Dermis blood vessel endothelial cell (primary cell): ENCODE results near the gene VPS51. TPM values are rescaled to one million over a fixed set of nuclear protein-coding genes. Genes with fewer than 3 reads are reported as not detected.

ENCODE experiments used
- DNase-seq: peaks from one replicate; pipeline ENCODE4 v3.0.0; 2010
- total RNA-seq: library from RNA; depleted of rRNA; stranded (reverse); fragments of >200 nt; gene quantifications from 2 replicates; pipeline ENCODE4 v1.2.3, GENCODE V29; 2014

The VPS51 gene
- total RNA-seq, 1 donor from 2014 or later, result 409 TPM

DNA sequence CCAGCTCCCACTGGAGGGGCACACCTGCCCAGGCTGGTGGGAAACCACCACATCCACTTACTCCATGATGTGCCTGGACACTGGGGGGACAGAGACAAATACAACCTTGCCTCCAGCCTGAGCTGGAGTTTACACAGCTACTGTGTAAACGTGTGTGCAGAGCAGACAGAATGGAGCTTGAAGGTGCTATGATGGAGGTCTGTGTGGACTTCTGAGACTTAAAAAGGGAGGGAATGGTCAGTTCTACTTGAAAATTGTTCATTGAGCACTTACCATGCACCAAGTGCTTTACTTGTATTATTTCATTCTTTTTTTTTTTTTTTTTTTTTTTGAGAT, 23.4 kb upstream of the VPS51 start:
- no peak for DNase-seq

DNA sequence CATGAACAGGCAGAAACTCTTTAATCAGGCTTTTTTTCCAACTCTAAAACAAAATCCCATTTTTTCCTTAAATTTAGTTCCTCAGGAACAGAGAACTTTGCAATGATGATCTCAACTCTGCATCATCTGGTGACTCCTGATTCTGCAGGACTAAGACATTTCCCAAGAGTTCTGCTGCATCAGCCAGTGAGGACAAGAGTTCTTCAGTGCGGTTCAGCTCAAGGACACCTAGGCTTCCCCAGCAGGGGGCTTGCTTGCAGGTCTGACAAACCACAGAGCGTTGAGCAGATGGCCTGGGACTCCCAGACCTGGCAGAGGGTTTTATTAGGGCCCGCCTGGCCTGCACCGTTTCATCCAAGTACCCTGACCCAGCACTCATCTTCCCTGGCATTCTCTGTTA, 18.6 kb upstream of the VPS51 start:
- no peak for DNase-seq

DNA sequence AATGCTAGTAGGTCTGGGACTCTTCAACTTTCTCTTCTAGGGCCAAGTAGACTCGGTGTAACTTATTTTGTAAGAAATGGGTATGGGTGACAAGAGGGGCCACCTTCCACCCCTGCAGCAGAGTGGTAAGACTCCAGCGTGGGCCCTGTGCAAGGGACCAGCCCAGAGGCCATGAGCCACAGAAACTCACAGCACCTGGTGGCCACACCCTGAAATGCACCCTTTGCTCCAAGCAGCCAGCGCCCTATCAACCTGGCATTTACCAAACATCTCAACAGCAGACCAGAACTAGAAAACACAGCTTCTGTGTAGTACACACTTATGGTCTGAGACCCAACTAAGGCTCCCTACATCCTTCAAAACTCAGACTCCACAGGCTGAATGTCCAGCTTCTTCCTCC, 17.9 kb upstream of the VPS51 start:
- peak; percentile 67 for DNase-seq

DNA sequence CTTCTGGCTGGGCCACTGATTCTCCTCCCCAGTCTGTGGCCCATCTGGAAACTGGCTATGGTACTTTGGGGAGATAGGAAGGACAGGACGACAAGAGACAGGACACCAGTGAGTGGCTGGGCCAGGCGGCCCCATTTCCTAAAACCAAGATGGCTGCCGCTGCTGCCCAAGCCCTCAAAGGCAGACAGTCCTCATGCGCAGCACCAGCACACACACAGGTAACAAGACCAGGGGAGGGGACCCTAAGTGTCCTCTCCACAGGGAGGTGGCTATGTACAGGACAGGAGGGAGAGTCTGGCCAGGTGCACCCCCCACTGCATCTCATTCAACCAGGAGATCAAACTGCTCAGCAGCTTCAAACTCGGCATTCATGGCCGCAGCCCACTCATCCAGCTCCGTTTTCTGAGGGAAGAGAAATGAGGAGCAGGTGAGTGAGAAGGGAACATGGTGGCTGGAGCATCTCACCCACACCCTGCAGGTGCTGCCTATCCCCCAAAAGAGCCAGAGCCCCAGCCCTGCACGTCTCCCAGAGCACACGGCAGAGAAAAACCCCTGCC, 17.1 kb upstream of the VPS51 start:
- DNase-seq, result no peak

DNA sequence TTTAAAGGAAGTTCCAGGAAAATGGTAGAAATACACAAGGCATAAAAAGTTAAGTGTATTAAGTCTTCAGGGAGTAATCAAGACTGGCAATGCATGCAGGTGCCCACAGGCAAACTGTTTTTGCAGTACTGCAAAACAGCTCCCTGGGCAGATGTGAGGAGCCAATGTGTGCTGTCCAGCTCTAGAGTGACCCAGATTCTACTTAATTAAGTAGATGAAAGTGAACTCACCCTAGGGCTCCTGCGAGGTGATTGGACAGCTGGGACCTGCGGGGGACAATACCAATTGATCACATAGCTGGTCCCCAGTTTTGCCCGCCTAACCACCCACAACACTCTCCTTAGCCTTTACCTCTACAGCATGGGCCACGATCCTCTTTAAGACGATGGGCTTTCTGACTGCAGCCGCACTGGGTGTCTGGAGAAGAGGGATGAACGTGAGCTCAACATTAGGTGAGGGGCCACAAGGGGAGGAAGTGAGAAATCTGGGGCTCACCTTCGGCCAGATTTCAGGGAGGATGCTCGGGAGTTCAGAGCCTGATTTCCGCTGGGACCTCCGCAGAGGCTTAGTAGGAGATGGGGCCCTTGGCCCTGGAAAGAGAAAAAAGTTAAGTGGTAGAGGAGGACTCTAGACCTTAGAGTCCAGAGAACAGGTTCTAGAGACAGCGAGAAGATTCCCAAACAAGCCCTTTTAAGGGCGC, 12.7 kb upstream of the VPS51 start:
- DNase-seq, result no peak

DNA sequence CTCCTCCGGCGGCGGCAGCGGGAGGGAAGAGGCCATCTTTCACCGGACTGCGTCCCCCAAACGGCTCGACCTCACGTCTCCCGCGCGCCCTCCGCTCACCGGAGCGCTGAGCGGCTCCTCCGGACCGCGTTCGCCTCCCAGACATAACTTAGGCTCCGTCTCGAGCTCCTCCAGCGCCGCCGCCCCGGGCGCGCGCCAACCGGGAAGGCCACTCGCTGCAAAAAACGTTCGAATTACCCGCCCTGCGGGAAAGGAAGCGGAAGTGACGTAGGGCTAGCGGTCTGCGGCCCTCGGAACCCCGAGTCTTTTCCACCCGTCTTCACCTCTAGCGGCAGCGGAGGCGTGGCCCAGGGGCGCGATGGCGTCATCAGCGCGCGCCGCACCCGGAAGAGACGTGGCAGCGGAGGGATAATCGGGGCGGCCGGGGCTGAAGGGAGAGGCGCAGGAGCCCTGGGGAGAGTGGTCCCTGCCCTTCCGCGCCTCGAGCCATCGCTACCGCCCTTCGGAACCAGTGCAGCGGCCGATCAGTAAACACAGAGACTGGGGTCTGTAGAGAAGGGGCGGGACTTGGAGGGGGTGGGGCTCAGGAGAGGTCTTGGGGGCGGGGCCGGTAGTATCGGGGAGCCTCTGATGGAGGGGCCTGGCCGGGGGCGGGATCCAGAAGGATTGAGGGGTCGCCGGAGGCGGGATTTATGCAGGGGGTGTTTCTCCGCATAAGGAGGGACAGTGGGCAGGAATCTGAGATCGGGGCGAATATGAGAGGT, 12.0 kb upstream of the VPS51 start, which contains the start of the genes CDCA5 and ZFPL1:
TSS of gene CDCA5 (minus strand) at position 207 of the 764 bp plus-strand sequence. CDS start at position 145, 62 bp downstream.
TSS of gene ZFPL1 (plus strand) at position 389 of the 764 bp plus-strand sequence. CDS start 477 bp downstream, outside the sequence.
- peak; percentile 98 for DNase-seq

DNA sequence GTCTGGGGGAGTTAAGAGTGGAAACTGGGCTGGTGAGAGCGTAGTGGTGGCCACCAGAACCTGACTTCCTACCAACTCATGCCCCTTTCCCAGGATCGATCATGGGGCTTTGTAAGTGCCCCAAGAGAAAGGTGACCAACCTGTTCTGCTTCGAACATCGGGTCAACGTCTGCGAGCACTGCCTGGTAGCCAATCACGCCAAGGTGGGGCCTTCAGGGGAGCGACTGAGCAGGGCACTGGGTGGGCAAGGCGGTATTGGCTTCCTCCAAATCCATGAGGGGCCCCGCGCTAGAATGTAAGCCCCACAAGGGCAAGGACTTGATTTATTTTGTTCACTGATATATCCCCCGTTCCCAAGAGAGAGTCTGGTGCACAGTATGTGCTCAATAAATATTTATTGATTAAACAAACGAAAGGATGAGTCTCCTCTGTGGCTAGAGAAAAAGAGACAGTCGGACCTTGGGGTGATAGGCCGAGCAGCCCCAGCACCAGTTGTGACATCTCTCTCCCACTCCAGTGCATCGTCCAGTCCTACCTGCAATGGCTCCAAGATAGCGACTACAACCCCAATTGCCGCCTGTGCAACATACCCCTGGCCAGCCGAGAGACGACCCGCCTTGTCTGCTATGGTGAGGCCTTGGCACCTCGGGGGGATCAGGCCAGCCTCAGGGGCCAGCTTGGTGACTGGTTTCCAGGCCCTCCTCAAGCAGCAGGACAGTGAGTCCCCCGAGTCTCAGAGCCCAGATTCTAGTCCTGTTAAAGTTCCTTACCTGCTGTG, 11.2 kb upstream of the VPS51 start:
- DNase-seq, result no peak

DNA sequence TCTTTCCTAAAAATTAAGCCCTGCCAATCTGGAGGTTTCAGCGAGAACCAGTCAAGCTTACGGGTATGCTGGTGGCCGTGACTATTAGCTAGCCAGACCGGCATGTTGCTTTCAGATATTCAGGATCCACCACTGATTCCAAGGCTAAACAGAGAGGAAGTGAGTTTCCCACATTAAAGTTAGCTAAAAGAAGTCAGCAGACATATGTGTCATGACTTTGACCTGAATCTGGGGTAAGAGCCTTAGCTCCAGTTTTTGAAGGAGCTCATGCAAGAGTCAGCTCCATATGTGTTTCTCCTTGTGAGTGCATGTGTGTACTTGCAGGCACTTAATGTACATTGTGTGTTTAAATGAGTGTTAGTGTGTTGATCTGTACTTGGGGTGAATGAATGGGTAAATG, 10.6 kb upstream of the VPS51 start:
- no peak for DNase-seq

DNA sequence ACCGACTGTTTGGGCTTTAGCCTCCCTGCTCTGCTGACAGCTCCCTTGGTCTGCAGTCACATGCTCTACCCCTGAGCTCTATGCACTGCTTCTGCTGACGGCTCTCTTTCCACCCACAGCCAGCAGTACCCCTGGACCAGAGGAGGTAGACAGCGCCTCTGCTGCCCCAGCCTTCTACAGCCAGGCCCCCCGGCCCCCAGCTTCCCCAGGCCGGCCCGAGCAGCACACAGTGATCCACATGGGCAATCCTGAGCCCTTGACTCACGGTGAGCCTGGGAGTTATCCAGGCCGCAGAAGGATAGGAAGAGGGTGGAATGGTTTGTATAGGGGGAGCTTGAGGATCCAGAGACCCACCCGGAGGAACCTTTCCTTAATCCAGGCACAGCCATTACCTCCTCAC, 9.2 kb upstream of the VPS51 start:
- no peak for DNase-seq

DNA sequence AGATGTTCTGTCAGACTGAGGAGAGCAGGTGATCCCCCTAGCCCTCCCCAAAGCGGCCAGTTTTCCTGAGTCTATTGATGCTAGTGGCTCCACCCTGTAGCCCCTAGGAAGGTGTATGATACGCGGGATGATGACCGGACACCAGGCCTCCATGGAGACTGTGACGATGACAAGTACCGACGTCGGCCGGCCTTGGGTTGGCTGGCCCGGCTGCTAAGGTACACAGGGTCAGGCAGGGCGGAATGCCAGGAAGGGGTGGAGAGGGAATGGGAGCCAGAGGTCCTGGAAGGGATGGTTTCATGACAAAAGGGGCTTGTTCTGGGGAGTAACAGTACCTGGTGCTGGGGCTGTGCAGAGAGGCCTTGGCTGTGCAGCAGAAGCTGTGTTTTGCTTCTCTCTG, 8.8 kb upstream of the VPS51 start:
- no peak for DNase-seq

DNA sequence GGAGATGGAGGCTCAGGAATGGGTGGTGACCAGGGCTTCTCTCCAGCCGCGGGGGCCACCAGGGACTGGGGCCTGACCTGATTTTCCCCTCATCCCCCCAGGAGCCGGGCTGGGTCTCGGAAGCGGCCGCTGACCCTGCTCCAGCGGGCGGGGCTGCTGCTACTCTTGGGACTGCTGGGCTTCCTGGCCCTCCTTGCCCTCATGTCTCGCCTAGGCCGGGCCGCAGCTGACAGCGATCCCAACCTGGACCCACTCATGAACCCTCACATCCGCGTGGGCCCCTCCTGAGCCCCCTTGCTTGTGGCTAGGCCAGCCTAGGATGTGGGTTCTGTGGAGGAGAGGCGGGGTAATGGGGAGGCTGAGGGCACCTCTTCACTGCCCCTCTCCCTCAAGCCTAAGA, 8.2 kb upstream of the VPS51 start:
- no peak for DNase-seq

DNA sequence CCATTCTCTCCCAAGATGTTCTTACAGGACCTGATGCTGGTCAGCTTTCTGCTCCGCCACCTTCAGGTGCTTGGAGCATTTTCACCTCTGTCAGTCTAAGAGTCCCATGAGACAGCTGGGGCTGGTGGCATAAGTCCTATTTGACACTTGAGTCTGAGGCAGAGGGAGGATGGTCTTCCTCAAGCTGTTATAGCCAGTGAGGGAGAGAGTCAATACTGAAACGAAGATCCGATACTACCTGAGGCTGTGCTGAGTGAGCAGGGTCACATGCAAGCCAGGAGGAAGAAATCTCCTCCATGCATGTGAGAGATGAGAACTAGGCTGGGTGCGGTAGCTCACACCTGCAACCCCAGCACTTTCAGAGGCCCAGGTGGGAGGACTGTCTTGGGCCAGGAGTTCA, 6.4 kb upstream of the VPS51 start:
- no peak for DNase-seq

DNA sequence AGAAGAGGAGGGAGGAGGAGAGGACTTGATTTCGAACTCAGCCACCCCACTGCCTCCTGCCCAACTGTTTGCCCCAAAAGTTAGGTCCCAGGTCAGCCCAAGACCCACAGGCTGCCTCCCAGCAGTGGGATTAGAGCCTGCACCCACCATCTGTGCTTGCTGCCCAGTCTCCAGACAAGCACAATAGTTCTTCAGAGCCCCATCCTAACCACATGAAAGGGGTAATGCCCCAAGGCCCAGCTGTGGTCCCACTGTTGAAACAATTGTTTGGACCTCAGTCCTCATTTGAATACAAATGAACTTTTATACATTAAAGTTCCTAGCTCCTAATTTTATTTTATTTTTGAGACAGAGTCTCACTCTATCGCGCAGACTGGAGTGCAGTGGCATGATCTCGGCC, 5.4 kb upstream of the VPS51 start:
- no peak for DNase-seq

DNA sequence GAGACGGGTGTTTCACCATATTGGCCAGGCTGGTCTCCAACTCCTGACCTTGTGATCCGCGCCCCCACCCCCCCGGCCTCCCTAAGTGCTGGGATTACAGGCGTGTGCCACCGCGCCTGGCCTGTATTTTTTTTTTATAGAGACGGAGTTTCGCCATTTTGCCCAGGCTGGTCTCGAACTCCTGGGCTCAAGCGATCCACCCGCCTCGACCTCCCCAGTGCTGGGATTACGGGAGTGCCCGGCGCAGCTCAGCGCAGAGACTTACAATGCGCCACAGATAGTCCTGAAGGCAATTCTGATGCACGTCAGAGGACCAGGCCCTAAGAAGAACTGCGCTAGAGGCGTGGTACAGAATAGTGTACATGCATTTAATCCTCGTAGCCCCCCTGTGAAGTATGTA, 587 bp upstream of the VPS51 start:
- DNase-seq, result no peak

DNA sequence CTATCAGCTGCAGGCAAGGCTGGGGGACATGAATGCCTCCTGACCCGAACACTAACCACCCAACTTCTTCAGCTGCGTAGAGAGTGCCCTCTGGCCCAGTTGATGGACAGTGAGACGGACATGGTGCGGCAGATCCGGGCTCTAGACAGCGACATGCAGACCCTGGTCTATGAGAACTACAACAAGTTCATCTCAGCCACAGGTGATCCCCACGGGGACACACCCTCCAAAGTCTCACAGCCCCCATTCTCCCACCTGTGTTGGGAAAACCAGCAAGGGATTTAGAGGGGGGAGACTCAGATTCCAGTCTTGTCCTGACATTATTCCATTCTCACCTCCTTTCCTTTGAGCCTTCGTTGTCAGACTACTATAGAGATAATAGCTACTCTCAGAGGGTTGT, 912 bp downstream of the VPS51 start:
- DNase-seq, result no peak

DNA sequence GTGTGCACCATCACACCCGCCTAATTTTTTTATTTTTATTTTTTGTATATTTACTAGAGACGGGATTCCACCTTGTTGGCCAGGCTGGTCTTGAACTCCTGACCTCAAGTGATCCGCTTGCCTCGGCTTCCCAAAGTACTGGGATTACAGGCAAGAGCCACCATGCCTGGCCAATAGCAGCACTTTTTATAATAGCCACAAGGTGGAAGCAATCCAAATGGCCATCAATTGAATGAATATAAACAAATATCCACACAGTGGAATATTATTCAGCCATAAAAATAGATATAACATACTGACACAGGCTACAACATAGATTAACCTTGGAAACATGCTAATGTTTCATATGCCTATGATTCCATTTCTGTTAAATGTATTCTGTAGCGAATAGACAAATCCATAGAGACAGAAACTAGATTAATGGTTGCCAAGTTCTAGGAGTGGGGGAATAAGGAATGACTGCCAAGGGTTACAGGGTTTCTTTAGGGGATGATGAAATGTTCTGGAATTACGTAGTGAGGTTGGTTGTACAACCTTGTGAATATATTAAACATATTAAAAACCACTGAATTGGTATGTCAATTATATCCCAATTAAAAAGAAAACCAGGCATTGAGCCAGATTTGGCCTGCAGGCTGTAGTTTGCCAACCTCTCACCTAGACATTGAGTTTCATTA, 4.8 kb downstream of the VPS51 start:
- DNase-seq, result no peak

DNA sequence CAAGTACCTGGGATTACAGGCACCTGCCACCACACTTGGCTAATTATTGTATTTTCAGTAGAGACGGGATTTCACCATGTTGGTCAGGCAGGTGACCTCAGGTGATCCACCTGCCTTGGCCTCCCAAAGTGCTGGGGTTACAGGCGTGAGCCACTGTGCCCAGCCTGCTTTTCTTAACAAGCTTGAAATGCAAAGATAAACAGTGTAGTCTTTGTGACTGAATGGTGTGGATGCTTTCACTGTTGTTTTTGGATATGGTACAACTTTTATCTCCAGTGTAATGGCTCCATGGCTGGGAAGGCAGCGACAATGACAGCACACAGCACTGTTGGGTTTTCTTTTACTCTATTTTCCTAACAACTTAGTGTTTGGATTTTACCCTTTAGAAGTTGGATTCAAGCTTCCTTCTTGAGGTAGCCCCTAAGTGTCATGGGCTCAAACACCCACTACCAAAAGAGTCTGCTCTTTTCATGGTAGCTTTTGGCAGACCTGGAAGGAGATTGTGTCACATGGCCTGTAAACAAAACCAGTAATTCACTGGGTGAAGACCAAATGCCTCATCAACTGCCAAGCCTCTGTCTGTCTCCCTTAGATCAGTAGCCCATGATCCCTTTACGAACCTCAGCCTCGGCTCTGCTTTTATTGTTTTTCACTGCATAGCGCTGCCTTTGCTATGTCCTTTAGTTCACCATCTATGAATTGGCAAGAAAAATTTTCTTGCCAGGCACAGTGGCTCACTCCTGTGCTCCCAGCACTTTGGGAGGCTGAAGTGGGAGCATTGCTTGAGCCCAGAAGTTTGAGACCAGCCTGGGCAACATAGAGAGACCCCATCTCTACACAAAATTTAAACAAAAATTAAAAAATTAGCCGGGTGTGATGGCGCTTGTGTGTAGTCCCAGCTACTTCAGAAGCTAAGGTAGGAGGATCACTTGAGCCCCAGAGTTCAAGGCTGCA, 6.4 kb downstream of the VPS51 start:
- DNase-seq, result no peak

DNA sequence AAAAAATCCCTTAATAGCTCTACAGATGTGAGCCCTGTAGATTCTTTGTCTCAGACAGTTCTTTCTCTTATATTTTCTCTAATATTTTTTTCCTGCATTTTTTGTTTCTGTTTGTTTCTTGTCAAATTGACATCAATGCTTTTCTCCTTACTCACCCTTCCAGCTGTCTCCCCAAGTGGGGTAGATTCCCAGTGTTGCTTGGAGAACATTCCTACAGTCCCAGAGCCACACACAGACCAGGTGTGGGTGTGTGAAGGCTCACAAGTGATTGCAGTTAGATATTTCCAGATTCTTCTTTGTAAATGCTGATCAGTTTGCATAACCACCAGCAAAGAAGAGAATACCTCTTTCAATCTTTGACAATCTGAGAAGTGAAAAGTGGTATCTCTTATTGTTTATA, 7.5 kb downstream of the VPS51 start:
- DNase-seq, result no peak

DNA sequence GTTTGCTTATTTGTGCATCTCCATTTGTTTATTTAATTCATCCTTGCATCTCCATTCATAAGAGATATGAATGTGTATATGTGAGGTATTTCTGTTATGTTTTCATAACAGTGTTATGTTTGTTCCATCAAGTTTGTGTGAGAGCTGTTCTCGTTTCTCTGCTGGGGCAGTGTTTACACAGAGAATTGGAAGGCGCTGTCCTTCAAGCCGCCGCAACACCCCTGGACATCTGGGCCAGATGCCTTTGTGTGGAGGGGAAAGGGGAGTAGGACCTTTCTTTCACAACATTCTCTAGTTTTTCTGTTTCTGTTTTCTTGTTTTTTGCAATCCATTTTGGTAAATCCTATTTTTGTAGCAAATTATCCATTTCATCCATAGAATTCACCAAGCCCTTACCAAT, 8.6 kb downstream of the VPS51 start:
- DNase-seq, result no peak

DNA sequence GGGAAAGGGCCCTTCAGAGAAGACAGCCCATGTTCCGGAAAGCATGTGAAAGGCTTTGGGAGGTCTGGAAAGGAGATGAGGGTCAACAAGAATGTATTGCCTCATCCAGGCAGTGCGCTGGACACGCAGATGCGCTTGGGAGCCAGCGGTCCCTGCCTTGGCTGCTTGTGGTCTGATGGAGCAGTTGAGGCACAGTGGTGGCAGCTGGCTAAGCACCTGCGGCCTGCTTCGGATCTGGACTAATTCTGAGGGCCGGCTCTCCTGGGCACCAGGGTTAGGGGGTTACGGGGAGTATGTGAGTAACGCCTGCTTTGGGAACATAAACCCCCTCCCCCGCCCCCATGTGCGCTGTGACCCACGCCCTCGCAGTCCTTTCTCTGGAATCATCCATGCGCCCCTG, 11.1 kb downstream of the VPS51 start:
- DNase-seq, result no peak

DNA sequence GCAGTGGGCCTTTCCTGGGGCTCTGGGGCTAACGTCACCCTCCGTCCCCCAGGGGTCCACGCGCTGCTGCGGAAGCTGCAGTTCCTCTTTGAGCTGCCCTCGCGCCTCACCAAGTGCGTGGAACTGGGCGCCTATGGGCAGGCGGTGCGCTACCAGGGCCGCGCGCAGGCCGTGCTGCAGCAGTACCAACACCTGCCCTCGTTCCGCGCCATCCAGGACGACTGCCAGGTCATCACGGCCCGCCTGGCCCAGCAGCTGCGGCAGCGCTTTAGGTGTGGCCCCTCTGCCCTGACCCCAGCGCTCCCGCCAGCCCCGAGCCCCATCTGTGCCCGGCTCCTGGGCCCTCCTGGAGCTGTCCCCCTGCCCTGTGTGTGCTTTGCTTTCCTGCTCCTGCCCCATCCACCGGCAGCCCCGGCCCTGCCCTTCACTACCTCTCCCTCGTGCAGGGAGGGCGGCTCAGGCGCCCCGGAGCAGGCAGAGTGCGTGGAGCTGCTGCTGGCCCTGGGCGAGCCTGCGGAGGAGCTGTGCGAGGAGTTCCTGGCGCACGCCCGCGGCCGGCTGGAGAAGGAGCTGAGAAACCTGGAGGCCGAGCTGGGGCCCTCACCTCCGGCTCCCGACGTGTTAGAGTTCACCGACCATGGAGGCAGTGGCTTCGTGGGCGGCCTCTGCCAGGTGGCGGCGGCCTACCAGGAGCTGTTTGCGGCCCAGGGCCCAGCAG, 11.9 kb downstream of the VPS51 start:
- DNase-seq, result no peak
